Neural cell (in vitro differentiated cells): ENCODE measurements around the gene SEPHS1.

Source experiments
- EP300 ChIP-seq: fragments of 450-650 bp; conservative IDR thresholded peaks from 2 replicates; pipeline ENCODE4 v1.6.1; 2014; ENCODE audit warnings: antibody characterized with exemption, mild to moderate bottlenecking, moderate library complexity; ENCODE audit not compliant: poor library complexity, severe bottlenecking
- POLR2AphosphoS5 ChIP-seq: IDR thresholded peaks from 2 replicates; pipeline ENCODE4 v1.6.1; 2012
- TF ChIP-seq, protein P1 (sequence below): fragments of 450-650 bp; IDR thresholded peaks from 2 replicates; pipeline ENCODE4 v1.5.1; 2014; ENCODE audit warnings: antibody characterized with exemption, mild to moderate bottlenecking, moderate library complexity; ENCODE audit not compliant: poor library complexity, severe bottlenecking

DNA sequence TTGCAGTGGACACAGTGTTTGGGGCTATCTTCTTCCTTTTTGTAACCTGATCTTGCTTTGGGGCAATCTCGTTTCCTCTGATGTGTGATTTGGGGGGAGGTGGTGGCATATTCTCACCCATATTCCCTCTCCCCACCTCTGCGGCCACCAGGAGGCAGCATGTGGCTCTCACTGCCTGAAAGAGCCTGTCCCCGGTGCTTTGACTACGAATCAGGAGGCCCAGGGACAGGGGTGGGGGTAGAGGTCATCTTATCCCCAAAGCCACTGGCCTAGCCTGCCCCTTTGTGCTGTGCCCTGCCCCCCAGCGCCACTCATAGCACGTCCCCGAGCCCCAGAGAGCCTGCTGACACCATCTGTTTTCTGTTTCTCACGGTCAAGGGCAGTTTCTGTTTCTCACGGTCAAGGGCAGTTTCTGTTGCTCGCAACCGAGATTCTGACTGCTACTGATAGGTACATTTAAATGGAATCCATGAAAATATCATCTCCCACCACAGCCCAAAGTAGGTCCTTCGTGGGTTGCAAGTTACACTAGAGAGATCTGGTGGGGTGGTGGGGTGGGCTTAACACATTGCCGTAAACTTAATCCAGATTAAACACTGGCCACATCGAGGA is 76.4 kb downstream of the SEPHS1 start:
- TF ChIP-seq, protein P1, sequence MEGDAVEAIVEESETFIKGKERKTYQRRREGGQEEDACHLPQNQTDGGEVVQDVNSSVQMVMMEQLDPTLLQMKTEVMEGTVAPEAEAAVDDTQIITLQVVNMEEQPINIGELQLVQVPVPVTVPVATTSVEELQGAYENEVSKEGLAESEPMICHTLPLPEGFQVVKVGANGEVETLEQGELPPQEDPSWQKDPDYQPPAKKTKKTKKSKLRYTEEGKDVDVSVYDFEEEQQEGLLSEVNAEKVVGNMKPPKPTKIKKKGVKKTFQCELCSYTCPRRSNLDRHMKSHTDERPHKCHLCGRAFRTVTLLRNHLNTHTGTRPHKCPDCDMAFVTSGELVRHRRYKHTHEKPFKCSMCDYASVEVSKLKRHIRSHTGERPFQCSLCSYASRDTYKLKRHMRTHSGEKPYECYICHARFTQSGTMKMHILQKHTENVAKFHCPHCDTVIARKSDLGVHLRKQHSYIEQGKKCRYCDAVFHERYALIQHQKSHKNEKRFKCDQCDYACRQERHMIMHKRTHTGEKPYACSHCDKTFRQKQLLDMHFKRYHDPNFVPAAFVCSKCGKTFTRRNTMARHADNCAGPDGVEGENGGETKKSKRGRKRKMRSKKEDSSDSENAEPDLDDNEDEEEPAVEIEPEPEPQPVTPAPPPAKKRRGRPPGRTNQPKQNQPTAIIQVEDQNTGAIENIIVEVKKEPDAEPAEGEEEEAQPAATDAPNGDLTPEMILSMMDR, result no peak
- TF ChIP-seq POLR2AphosphoS5, result no peak
- TF ChIP-seq EP300, result no peak
